Skeletal muscle tissue (tissue), 4 donors: ENCODE measurements around the gene SLC49A3. TPM values are rescaled to one million over a fixed set of nuclear protein-coding genes. Genes with fewer than 3 reads are reported as not detected.

Experiments used
- H3K27ac ChIP-seq: one replicate; pipeline ENCODE4 v1.7.0; 2013; ENCODE audit warnings: mild to moderate bottlenecking, low read depth, low read length, inconsistent platforms
- H3K27me3 ChIP-seq, 3 donors: one replicate each; pipeline ENCODE4 v1.7.0; 2013; ENCODE audit warnings: low read length in 3 of 3; ENCODE audit not compliant: control insufficient read depth in 3 of 3, insufficient read depth in 3 of 3
- H3K36me3 ChIP-seq, 3 donors: one replicate each; pipeline ENCODE4 v1.7.0; 2013; ENCODE audit warnings: low read length in 3 of 3; ENCODE audit not compliant: control insufficient read depth in 3 of 3, insufficient read depth in 3 of 3
- H3K4me1 ChIP-seq, 3 donors: one replicate each; pipeline ENCODE4 v1.7.0; 2013; ENCODE audit warnings: low read length in 3 of 3, mild to moderate bottlenecking in 3 of 3; ENCODE audit not compliant: control insufficient read depth in 3 of 3, insufficient read depth in 3 of 3
- H3K4me3 ChIP-seq, 3 donors: one replicate each; pipeline ENCODE4 v1.7.0; 2013; ENCODE audit warnings: low read length in 3 of 3
- H3K9ac ChIP-seq, 3 donors: one replicate each; pipeline ENCODE4 v1.7.0; 2013; ENCODE audit warnings: low read length in 3 of 3, mild to moderate bottlenecking in 3 of 3, moderate library complexity in 2 of 3, low read depth in 1 of 3
- H3K9me3 ChIP-seq, 3 donors: one replicate each; pipeline ENCODE4 v1.7.0; 2013; ENCODE audit warnings: low read length in 3 of 3; ENCODE audit not compliant: control insufficient read depth in 3 of 3
- total RNA-seq: library from RNA; depleted of rRNA; stranded (reverse); fragments of >200 nt; gene quantifications from one replicate; pipeline ENCODE4 v1.2.3, GENCODE V29; 2014
- donor health status: Osteomylitis.

The SLC49A3 gene
- total RNA-seq, 1 donor from 2014 or later: 4.2 TPM

- Histone ChIP-seq H3K36me3 (no peaks in the 10 kb centered on the region), H3K9ac (no peak overlapping the region), H3K4me1 (peaks cover 36 to 55% (median 43%) of the 10 kb centered on the region in 3 donors), H3K27ac (no peak overlapping the region), H3K9me3 (no peaks in the 10 kb centered on the region), H3K27me3 (peaks cover 0 to 17% (median 8%) of the 10 kb centered on the region in 3 donors), H3K4me3 (no peak overlapping the region)
Observed at GRCh38 chr4:681736-682451, 7.1 kb downstream of the SLC49A3 start.

- Histone ChIP-seq H3K36me3 (no peaks in the 10 kb centered on the region), H3K9me3 (no peaks in the 10 kb centered on the region), H3K4me1 (peaks cover 38 to 57% (median 46%) of the 10 kb centered on the region in 3 donors), H3K4me3 (peak overlapping the region; percentile 35 to 52 (median 51)), H3K9ac (peak overlapping the region in 2 of 3 donors; percentile 43 to 62), H3K27ac (no peak overlapping the region), H3K27me3 (peaks cover 0 to 17% (median 8%) of the 10 kb centered on the region in 3 donors)
Observed at GRCh38 chr4:680928-681645, 7.9 kb downstream of the SLC49A3 start.

- Histone ChIP-seq H3K4me1 (peaks cover 44 to 63% (median 52%) of the 10 kb centered on the region in 3 donors), H3K36me3 (no peaks in the 10 kb centered on the region), H3K27me3 (peaks cover 0 to 17% (median 8%) of the 10 kb centered on the region in 3 donors), H3K4me3 (peak overlapping the region; percentile 35 to 52 (median 51)), H3K9me3 (no peaks in the 10 kb centered on the region), H3K9ac (peak overlapping the region in 1 of 3 donors; percentile 62), H3K27ac (no peak overlapping the region)
Observed at GRCh38 chr4:680551-680927, 8.4 kb downstream of the SLC49A3 start.

- Histone ChIP-seq H3K27ac (no peak overlapping the region), H3K27me3 (peaks cover 0 to 17% (median 8%) of the 10 kb centered on the region in 3 donors), H3K9me3 (no peaks in the 10 kb centered on the region), H3K9ac (peak overlapping the region in 1 of 3 donors; percentile 62), H3K4me1 (peaks cover 48 to 67% (median 56%) of the 10 kb centered on the region in 3 donors), H3K36me3 (no peaks in the 10 kb centered on the region), H3K4me3 (no peak overlapping the region)
Observed at GRCh38 chr4:680091-680490, 8.9 kb downstream of the SLC49A3 start.

- H3K4me1 ChIP-seq: peaks cover 51 to 70% (median 59%) of the 10 kb centered on the region in 3 donors
Observed at GRCh38 chr4:679629-680028, 9.3 kb downstream of the SLC49A3 start.

GRCh38 chr4:679104-679481, 9.9 kb downstream of the SLC49A3 start:
- Histone ChIP-seq H3K4me3 (no peak overlapping the region), H3K27me3 (peaks cover 0 to 17% (median 8%) of the 10 kb centered on the region in 3 donors), H3K27ac (no peak overlapping the region), H3K36me3 (no peaks in the 10 kb centered on the region), H3K9ac (no peak overlapping the region), H3K4me1 (peaks cover 50 to 68% (median 57%) of the 10 kb centered on the region in 3 donors), H3K9me3 (no peaks in the 10 kb centered on the region)

More at GRCh38 chr4:679629-680028, 9.3 kb downstream of the SLC49A3 start:
- Histone ChIP-seq H3K4me3 (no peak overlapping the region), H3K36me3 (no peaks in the 10 kb centered on the region), H3K9ac (no peak overlapping the region), H3K27ac (no peak overlapping the region), H3K27me3 (peaks cover 0 to 17% (median 8%) of the 10 kb centered on the region in 3 donors), H3K9me3 (no peaks in the 10 kb centered on the region)

GRCh38 chr4:678331-679103, 10.4 kb downstream of the SLC49A3 start:
- Histone ChIP-seq H3K4me3 (no peak overlapping the region), H3K27ac (no peak overlapping the region)

GRCh38 chr4:677431-678293, 11.3 kb downstream of the SLC49A3 start:
- Histone ChIP-seq H3K9me3 (no peaks in the 10 kb centered on the region), H3K27ac (peak overlapping the region; percentile 95), H3K4me1 (peaks cover 50 to 69% (median 56%) of the 10 kb centered on the region in 3 donors), H3K4me3 (peak overlapping the region; percentile 48 to 64 (median 61)), H3K9ac (peak overlapping the region in 2 of 3 donors; percentile 79 to 97), H3K27me3 (peaks cover 0 to 17% (median 8%) of the 10 kb centered on the region in 3 donors), H3K36me3 (peaks cover 0 to 4% (median 3%) of the 10 kb centered on the region in 3 donors)

More at GRCh38 chr4:678331-679103, 10.4 kb downstream of the SLC49A3 start:
- Histone ChIP-seq H3K36me3 (no peaks in the 10 kb centered on the region), H3K9me3 (no peaks in the 10 kb centered on the region), H3K9ac (peak overlapping the region in 2 of 3 donors; percentile 62 to 79), H3K4me1 (peaks cover 46 to 62% (median 55%) of the 10 kb centered on the region in 3 donors), H3K27me3 (peaks cover 0 to 17% (median 8%) of the 10 kb centered on the region in 3 donors)

GRCh38 chr4:676871-677235, 12.1 kb downstream of the SLC49A3 start:
- Histone ChIP-seq H3K4me3 (peak overlapping the region in 1 of 3 donors; percentile 40), H3K4me1 (peaks cover 50 to 69% (median 52%) of the 10 kb centered on the region in 3 donors), H3K27me3 (peaks cover 0 to 17% (median 8%) of the 10 kb centered on the region in 3 donors), H3K27ac (peak overlapping the region; percentile 95), H3K9me3 (no peaks in the 10 kb centered on the region), H3K36me3 (peaks cover 6 to 12% (median 11%) of the 10 kb centered on the region in 3 donors), H3K9ac (peak overlapping the region; percentile 94 to 97 (median 97))
